H1 (cell line): Measurements from ENCODE around the gene CALR. TPM values are rescaled to one million over a fixed set of nuclear protein-coding genes. Genes with fewer than 3 reads are reported as not detected.

Experiments used
- CTCF ChIA-PET: fragments of 300-600 bp; sonication (Branson Sonifier 250); formaldehyde crosslinking; loops from one replicate; lab custom pipeline; 2021; ENCODE audit not compliant: partially characterized antibody; lab: Charles Lee
- POLR2A ChIA-PET: fragments of 300-600 bp; sonication (Branson Sonifier 250); formaldehyde crosslinking; loops from one replicate; lab custom pipeline; 2021; ENCODE audit warnings: inconsistent platforms; ENCODE audit not compliant: partially characterized antibody; lab: Charles Lee
- DNase-seq, 2 experiments: peaks; one replicate each; pipeline versions ENCODE4 v3.0.0 to v3.0.0-alpha.2; 2010 to 2022; ENCODE audit warnings: low spot score in 2 of 2, low read depth in 1 of 2, mixed read lengths in 1 of 2
- FAIRE-seq: peaks from 2 replicates; lab custom pipeline; 2011; peaks lifted over from hg19 to GRCh38; lab: Jason Lieb, UNC
- H2AFZ ChIP-seq: 2 replicates; pipeline ENCODE4 v1.8.1; 2012; ENCODE audit warnings: low read length, inconsistent platforms
- H2AK5ac ChIP-seq: 2 replicates; pipeline ENCODE4 v1.6.1; 2013; ENCODE audit warnings: low read depth, low read length
- H2BK120ac ChIP-seq: replicated peaks from 2 replicates; pipeline ENCODE3; 2013; ENCODE audit warnings: low read depth, low read length, inconsistent platforms
- H2BK12ac ChIP-seq: 2 replicates; pipeline ENCODE4 v1.6.1; 2013; ENCODE audit warnings: low read depth, low read length
- H2BK15ac ChIP-seq: 2 replicates; pipeline ENCODE4 v1.6.1; 2013; ENCODE audit warnings: low read length
- H2BK20ac ChIP-seq: 2 replicates; pipeline ENCODE4 v1.6.1; 2013; ENCODE audit warnings: low read length
- H2BK5ac ChIP-seq: 2 replicates; pipeline ENCODE4 v1.6.1; 2013; ENCODE audit warnings: low read depth, low read length
- H3K14ac ChIP-seq: 2 replicates; pipeline ENCODE4 v1.6.1; 2013; ENCODE audit warnings: inconsistent platforms; ENCODE audit not compliant: insufficient read length
- H3K18ac ChIP-seq: 2 replicates; pipeline ENCODE4 v1.6.1; 2013; ENCODE audit warnings: low read length; ENCODE audit errors: extremely low read depth
- H3K23ac ChIP-seq: 2 replicates; pipeline ENCODE4 v1.6.1; 2013; ENCODE audit warnings: inconsistent platforms; ENCODE audit not compliant: insufficient read length
- H3K23me2 ChIP-seq: 2 replicates; pipeline ENCODE4 v1.6.1; 2013; ENCODE audit warnings: low read depth, low read length
- H3K27ac ChIP-seq: 2 replicates; pipeline ENCODE4 v1.6.1; 2011; ENCODE audit warnings: low read depth, low read length, inconsistent platforms
- H3K27me3 ChIP-seq, 4 experiments: replicated peaks in 1 of 4; 1 replicate in 1 of 4; 2 replicates in 3 of 4; pipeline versions ENCODE4 v1.6.1 to v1.8.1; 2011 to 2013; ENCODE audit warnings: low read length in 3 of 4, mild to moderate bottlenecking in 3 of 4, inconsistent platforms in 2 of 4, mixed read lengths in 2 of 4, moderate library complexity in 1 of 4; ENCODE audit not compliant: control insufficient read depth in 3 of 4, insufficient read depth in 3 of 4; ENCODE audit errors: extremely low read depth in 1 of 4
- H3K36me3 ChIP-seq, 4 experiments: 2 replicates each; pipeline versions ENCODE4 v1.6.1 to v1.8.1; 2011 to 2013; ENCODE audit warnings: mild to moderate bottlenecking in 4 of 4, low read length in 3 of 4, moderate library complexity in 2 of 4, control low read depth in 1 of 4, inconsistent platforms in 1 of 4; ENCODE audit not compliant: insufficient read depth in 4 of 4, control insufficient read depth in 2 of 4
- H3K4ac ChIP-seq: replicated peaks from 2 replicates; pipeline ENCODE3; 2013; ENCODE audit warnings: low read length, low read depth, mixed read lengths, inconsistent platforms; ENCODE audit not compliant: insufficient read length
- H3K4me1 ChIP-seq, 4 experiments: replicated peaks in 1 of 4; 1 replicate in 1 of 4; 2 replicates in 3 of 4; pipeline versions ENCODE4 v1.6.1 to v1.8.1; 2011 to 2013; ENCODE audit warnings: low read length in 3 of 4, inconsistent platforms in 2 of 4, mixed read lengths in 1 of 4; ENCODE audit not compliant: insufficient read depth in 4 of 4, control insufficient read depth in 3 of 4
- H3K4me2 ChIP-seq, 2 experiments: 2 replicates each; pipeline versions ENCODE4 v1.6.1 to v1.8.1; 2011 to 2013; ENCODE audit warnings: low read depth in 2 of 2, low read length in 2 of 2, control low read depth in 1 of 2, inconsistent platforms in 1 of 2, mild to moderate bottlenecking in 1 of 2; ENCODE audit not compliant: insufficient read depth in 1 of 2
- H3K4me3 ChIP-seq, 4 experiments: fragments of 200-600, 300-600 bp in 1 of 4; sonication (generic), shearing (Covaris generic), sonication (Bioruptor Twin) in 1 of 4; 2 replicates each; pipeline versions ENCODE4 v1.5.1 to v1.8.1; 2011 to 2016; ENCODE audit warnings: low read length in 4 of 4, low read depth in 3 of 4, control low read depth in 2 of 4, inconsistent platforms in 2 of 4, mild to moderate bottlenecking in 2 of 4, mixed read lengths in 1 of 4, moderate library complexity in 1 of 4; ENCODE audit not compliant: insufficient read depth in 2 of 4; ENCODE audit errors: extremely low read depth in 1 of 4
- H3K56ac ChIP-seq: replicated peaks from 2 replicates; pipeline ENCODE3; 2013; ENCODE audit warnings: low read depth, mild to moderate bottlenecking, mixed read lengths, low read length, inconsistent platforms; ENCODE audit not compliant: insufficient read length
- H3K79me1 ChIP-seq: 2 replicates; pipeline ENCODE4 v1.6.1; 2013; ENCODE audit warnings: low read depth, low read length, control low read depth
- H3K79me2 ChIP-seq, 2 experiments: 2 replicates each; pipeline versions ENCODE4 v1.6.1 to v1.8.1; 2012 to 2013; ENCODE audit warnings: low read length in 2 of 2, mild to moderate bottlenecking in 2 of 2, inconsistent platforms in 1 of 2; ENCODE audit not compliant: insufficient read depth in 2 of 2, control insufficient read depth in 1 of 2
- H3K9ac ChIP-seq, 4 experiments: replicated peaks in 1 of 4; 1 replicate in 1 of 4; 2 replicates in 3 of 4; pipeline versions ENCODE4 v1.6.1 to v1.8.1; 2011 to 2013; ENCODE audit warnings: low read depth in 3 of 4, low read length in 3 of 4, control low read depth in 2 of 4, mild to moderate bottlenecking in 2 of 4, moderate library complexity in 2 of 4, inconsistent platforms in 1 of 4; ENCODE audit errors: extremely low read depth in 1 of 4
- H3K9me3 ChIP-seq, 2 experiments: 2 replicates each; pipeline versions ENCODE4 v1.6.1 to v1.8.1; 2012 to 2013; ENCODE audit warnings: mild to moderate bottlenecking in 2 of 2, moderate library complexity in 2 of 2, control low read depth in 1 of 2, inconsistent platforms in 1 of 2, low read depth in 1 of 2, low read length in 1 of 2, mixed read lengths in 1 of 2; ENCODE audit not compliant: insufficient read depth in 2 of 2
- H4K20me1 ChIP-seq, 2 experiments: replicated peaks in 1 of 2; 2 replicates each; pipeline versions ENCODE3 to v1.8.1; 2011 to 2013; ENCODE audit warnings: inconsistent platforms in 2 of 2, low read length in 2 of 2, mild to moderate bottlenecking in 1 of 2; ENCODE audit not compliant: insufficient read depth in 2 of 2, control insufficient read depth in 1 of 2
- H4K5ac ChIP-seq: 2 replicates; pipeline ENCODE4 v1.6.1; 2013; ENCODE audit warnings: low read length, low read depth, mixed read lengths, inconsistent platforms; ENCODE audit not compliant: insufficient read length
- H4K8ac ChIP-seq: 2 replicates; pipeline ENCODE4 v1.8.0; 2013; ENCODE audit warnings: mild to moderate bottlenecking, moderate library complexity, low read length, inconsistent platforms; ENCODE audit not compliant: insufficient read depth; ENCODE audit errors: extremely low read depth
- H4K91ac ChIP-seq: replicated peaks from 2 replicates; pipeline ENCODE3; 2013; ENCODE audit warnings: low read length, mixed read lengths, inconsistent platforms; ENCODE audit not compliant: insufficient read length
- ASH2L ChIP-seq: fragments of 200-600, 300-600 bp; sonication (generic); IDR thresholded peaks from one replicate; pipeline ENCODE4 v1.7.1; 2017; ENCODE audit warnings: low read length
- POLR2AphosphoS5 ChIP-seq: IDR thresholded peaks from 2 replicates; pipeline ENCODE4 v1.6.1; 2011; ENCODE audit warnings: low read depth, low read length
- WGBS, 2 experiments: shearing (Covaris generic) in 1 of 2; methylation state at CpG; one replicate each; pipeline versions ENCODE4 v1.1.6 to v1.1.7; 2013 to 2015; ENCODE audit warnings: low lambda C conversion rate in 2 of 2, mixed read lengths in 2 of 2, inconsistent platforms in 1 of 2, low coverage in 1 of 2, missing lambda C conversion rate in 1 of 2; ENCODE audit not compliant: insufficient replicate concordance in 2 of 2, insufficient coverage in 1 of 2, insufficient read length in 1 of 2; ENCODE audit errors: extremely low coverage in 1 of 2, missing lambda C conversion rate in 1 of 2; 5-methylcytosine and 5-hydroxymethylcytosine counted together
- polyA plus RNA-seq, 7 experiments: library from polyadenylated mRNA; depleted of rRNA in 3 of 7; stranded (reverse) in 5 of 7; unstranded in 2 of 7; fragments of >200 nt in 5 of 7; fragments of 200-250 nt in 2 of 7; gene quantifications; 1 replicate in 5 of 7; 2 replicates in 1 of 7; 4 replicates in 1 of 7; pipeline versions ENCODE4 v1.2.1 to v1.2.3, GENCODE V29; 2011 to 2013; ENCODE audit warnings: missing spikeins in 2 of 7, mixed read lengths in 2 of 7
- total RNA-seq: library from RNA; stranded (reverse); fragmentation: NEBNext Ultra II Directional; extraction: Animal tissue kit (Norgen Biotek cat#: 25700); gene quantifications from 2 replicates; pipeline ENCODE4 v1.2.1, GENCODE V29; 2021

The CALR gene
- total and polyA plus RNA-seq, 2 of the 8 experiments (the other 6 are each of a cell fraction or from before 2014, with no cell fraction given) = 591 to 1,155 TPM

- no peak for FAIRE-seq
- Histone ChIP-seq H2BK12ac (no peak overlapping the region), H4K5ac (no peak overlapping the region), H3K79me1 (peaks cover 4% of the 10 kb centered on the region; the same call in 1 of the 2 replicates), H3K4me2 (no peak overlapping the region; a peak in 1 of 4 replicates), H3K79me2 (peaks cover 4 to 27% of the 10 kb centered on the region in 2 experiments; a peak in 3 of 4 replicates), H3K9me3 (no peaks in the 10 kb centered on the region), H4K91ac (no peak overlapping the region), H3K14ac (no peak overlapping the region), H2BK120ac (no peak overlapping the region), H3K4me3 (no peak overlapping the region), H2AFZ (no peak overlapping the region), H3K9ac (no peak overlapping the region), H2AK5ac (no peak overlapping the region), H3K23me2 (peaks cover 6% of the 10 kb centered on the region), H3K36me3 (peaks cover 7 to 39% (median 13%) of the 10 kb centered on the region in 4 experiments), H3K27ac (no peak overlapping the region; the same call in 1 of the 2 replicates), H3K4ac (no peak overlapping the region), H3K23ac (no peak overlapping the region), H4K8ac (no peak overlapping the region), H3K4me1 (peaks cover 0 to 4% (median 2%) of the 10 kb centered on the region in 4 experiments; a peak in 3 of 7 replicates), H2BK5ac (no peak overlapping the region), H3K27me3 (no peaks in the 10 kb centered on the region), H4K20me1 (peaks cover 0 to 9% of the 10 kb centered on the region in 2 experiments), H2BK20ac (no peak overlapping the region), H2BK15ac (no peak overlapping the region), H3K56ac (no peak overlapping the region), H3K18ac (no peak overlapping the region)
- 89% methylated on average over 1 of the region's 1 CpG; no CpG with 5 or more reads in 1 of the 2 experiments for WGBS, 2 experiments
- 0 out of 2 replicates have a peak, but pooled peaks have one; percentile 5 for TF ChIP-seq POLR2AphosphoS5
- no peak for TF ChIP-seq ASH2L
- ChIA-PET CTCF (interaction anchor here (0.7 to 6.7 kb wide), 3 partner anchors 12 to 79 kb away, joined by 3 to 62 read pairs (median 3); no protein-coding TSS in a partner anchor), POLR2A (interaction anchor here (0.7 to 8.1 kb wide), 21 partner anchors 7 to 158 kb away, joined by 3 to 71 read pairs (median 4); partner anchors contain the start of genes CALR, GCDH, KLF1 and RAD23A)
- DNase-seq = no peak
Measured at GRCh38 chr19:12954612-12954962, 16.2 kb downstream of the CALR start.
